HCT116 (cell line): ENCODE measurements around the gene MSI2. TPM values are rescaled to one million over a fixed set of nuclear protein-coding genes. Genes with fewer than 3 reads are reported as not detected.

Experiments
- ATAC-seq: fragments of 200-7000 bp; cut with Tn5 transposase; 2 replicates; pipeline ENCODE4 v1.9.1; 2020; ENCODE audit warnings: mild to moderate bottlenecking, moderate library complexity
- BruUV-seq: library from RNA; stranded (reverse); fragments of 400-500 nt; replicated peaks from 2 replicates; lab custom pipeline; 2021; lab: Mats Ljungman, UMichigan
- CTCF ChIA-PET: fragments of 300-600 bp; sonication (Branson Sonifier 250); formaldehyde crosslinking; loops from one replicate; lab custom pipeline; 2021; ENCODE audit warnings: antibody characterized with exemption; lab: Charles Lee
- POLR2A ChIA-PET: fragments of 300-600, 350-600 bp; sonication (Branson Sonifier 250); formaldehyde crosslinking; loops from one replicate; lab custom pipeline; 2021; ENCODE audit warnings: antibody characterized with exemption; lab: Charles Lee
- RAD21 ChIA-PET, 2 experiments: fragments of 300-600 bp; sonication (Branson Sonifier 250); formaldehyde crosslinking; loops; one replicate each; lab custom pipeline; 2023; ENCODE audit warnings: low total read pairs in 2 of 2; ENCODE audit not compliant: uncharacterized antibody in 2 of 2, unreplicated experiment in 2 of 2, low non-redundant PET in 1 of 2; lab: Charles Lee
- DNase-seq: peaks from one replicate; pipeline ENCODE4 v3.0.0-alpha.2; 2010; ENCODE audit warnings: low read depth, low spot score
- H2AFZ ChIP-seq: fragments of 200-600 bp; shearing (Covaris generic), sonication (generic); 2 replicates; pipeline ENCODE4 v1.6.1; 2017; ENCODE audit warnings: low read depth, mixed run types, mixed read lengths, antibody characterized with exemption, low read length; ENCODE audit not compliant: poor library complexity, severe bottlenecking
- H3K27ac ChIP-seq: 2 replicates; pipeline ENCODE4 v1.5.1; 2012; ENCODE audit warnings: low read depth, low read length
- H3K27me3 ChIP-seq: fragments of 200-600 bp; sonication (generic); 2 replicates; pipeline ENCODE4 v1.6.1; 2016; ENCODE audit warnings: mixed run types, low read length, mixed read lengths; ENCODE audit not compliant: insufficient read depth
- H3K36me3 ChIP-seq, 2 experiments: fragments of 200-500 bp in 1 of 2; fragments of 200-600 bp in 1 of 2; sonication (Bioruptor generic) in 1 of 2; sonication (generic) in 1 of 2; 2 replicates each; pipeline versions ENCODE4 v1.5.1 to v1.6.1; 2014 to 2016; ENCODE audit warnings: low read length in 2 of 2, inconsistent platforms in 1 of 2, mixed read lengths in 1 of 2, mixed run types in 1 of 2; ENCODE audit not compliant: insufficient read depth in 2 of 2, control insufficient read depth in 1 of 2
- H3K4me1 ChIP-seq, 2 experiments: fragments of 200-600 bp in 1 of 2; sonication (generic) in 1 of 2; 2 replicates each; pipeline versions ENCODE4 v1.5.1 to v1.6.1; 2012 to 2017; ENCODE audit warnings: low read length in 2 of 2, inconsistent platforms in 1 of 2, mild to moderate bottlenecking in 1 of 2, mixed read lengths in 1 of 2, mixed run types in 1 of 2, moderate library complexity in 1 of 2; ENCODE audit not compliant: insufficient read depth in 2 of 2, control insufficient read depth in 1 of 2
- H3K4me2 ChIP-seq: fragments of 200-600 bp; sonication (generic); 2 replicates; pipeline ENCODE4 v1.6.1; 2017; ENCODE audit warnings: mixed run types, low read length, mixed read lengths
- H3K4me3 ChIP-seq, 2 experiments: fragments of 200-600 bp in 1 of 2; sonication (generic) in 1 of 2; replicated peaks in 1 of 2; 2 replicates each; pipeline ENCODE4 v1.5.1; 2011 to 2016; ENCODE audit warnings: low read length in 2 of 2, control low read depth in 1 of 2, low read depth in 1 of 2, mild to moderate bottlenecking in 1 of 2, mixed read lengths in 1 of 2, mixed run types in 1 of 2
- H3K79me2 ChIP-seq: fragments of 200-600 bp; sonication (generic); 2 replicates; pipeline ENCODE4 v1.6.1; 2017; ENCODE audit warnings: mild to moderate bottlenecking, mixed run types, low read length, moderate library complexity, mixed read lengths; ENCODE audit not compliant: insufficient read depth
- H3K9ac ChIP-seq: fragments of 200-600 bp; sonication (generic); 2 replicates; pipeline ENCODE4 v1.6.1; 2016; ENCODE audit warnings: low read length, mixed read lengths
- H3K9me2 ChIP-seq: fragments of 200-600 bp; sonication (generic), shearing (Covaris generic); 2 replicates; pipeline ENCODE4 v1.6.1; 2017; ENCODE audit warnings: mixed run types, mild to moderate bottlenecking, moderate library complexity; ENCODE audit not compliant: insufficient read depth
- H3K9me3 ChIP-seq, 2 experiments: fragments of 200-500 bp in 1 of 2; fragments of 200-600 bp in 1 of 2; sonication (Bioruptor generic) in 1 of 2; sonication (generic) in 1 of 2; 2 replicates each; pipeline ENCODE4 v1.6.1; 2014 to 2017; ENCODE audit warnings: low read length in 2 of 2, mixed read lengths in 2 of 2, inconsistent platforms in 1 of 2, low read depth in 1 of 2, mild to moderate bottlenecking in 1 of 2, mixed run types in 1 of 2, moderate library complexity in 1 of 2; ENCODE audit not compliant: control insufficient read depth in 1 of 2, insufficient read depth in 1 of 2
- H4K20me1 ChIP-seq: fragments of 200-600 bp; sonication (generic), shearing (Covaris generic); 2 replicates; pipeline ENCODE4 v1.6.1; 2017; ENCODE audit warnings: mixed run types, mild to moderate bottlenecking, moderate library complexity; ENCODE audit not compliant: insufficient read depth
- ATF3 ChIP-seq: IDR thresholded peaks from 2 replicates; pipeline ENCODE4 v1.6.1; 2012
- CEBPB ChIP-seq: IDR thresholded peaks from 2 replicates; pipeline ENCODE4 v1.6.1; 2012; ENCODE audit warnings: low read depth
- ELF1 ChIP-seq: IDR thresholded peaks from 2 replicates; pipeline ENCODE4 v1.6.1; 2012; ENCODE audit warnings: low read depth, borderline replicate concordance
- EZH2phosphoT487 ChIP-seq: fragments of 200-600 bp; IDR thresholded peaks from 2 replicates; pipeline ENCODE4 v1.6.1; 2018; ENCODE audit warnings: antibody characterized with exemption, borderline replicate concordance
- JUND ChIP-seq: IDR thresholded peaks from 2 replicates; pipeline ENCODE4 v1.6.1; 2012
- POLR2AphosphoS5 ChIP-seq: IDR thresholded peaks from 2 replicates; pipeline ENCODE4 v1.6.1; 2011; ENCODE audit warnings: mild to moderate bottlenecking, low read depth, low read length, moderate library complexity
- RAD21 ChIP-seq: IDR thresholded peaks from 2 replicates; pipeline ENCODE4 v1.6.1; 2012; ENCODE audit warnings: low read depth, mild to moderate bottlenecking
- REST ChIP-seq: IDR thresholded peaks from 2 replicates; pipeline ENCODE4 v1.6.1; 2012; ENCODE audit warnings: low read depth
- SP1 ChIP-seq: IDR thresholded peaks from 2 replicates; pipeline ENCODE4 v1.6.1; 2012; ENCODE audit warnings: low read depth
- SRF ChIP-seq: IDR thresholded peaks from 2 replicates; pipeline ENCODE4 v1.6.1; 2012; ENCODE audit warnings: low read depth
- TCF7L2 ChIP-seq: IDR thresholded peaks from 2 replicates; pipeline ENCODE4 v1.7.0; 2011; ENCODE audit warnings: borderline replicate concordance, inconsistent platforms; ENCODE audit not compliant: insufficient read depth, insufficient read length; ENCODE audit errors: extremely low read depth
- ZFX ChIP-seq: fragments of 450-650 bp; IDR thresholded peaks from 2 replicates; pipeline ENCODE4 v1.6.1; 2017
- intact Hi-C: fragments of 100-400 bp; cut with micrococcal nuclease; formaldehyde crosslinking; loops from 2 replicates; pipeline ENCODE4 v1.10.0; 2022
- total RNA-seq: library from RNA; stranded (reverse); gene quantifications from one replicate; pipeline ENCODE4 v1.2.1, GENCODE V29; 2021; ENCODE audit not compliant: unreplicated experiment
- TF ChIP-seq, protein P1 (sequence below): IDR thresholded peaks from 2 replicates; pipeline ENCODE4 v1.6.1; 2012

The MSI2 gene
- total RNA-seq, 1 experiment from 2014 or later = 137 TPM

GRCh38 chr17:57559634-57560318, 303.5 kb downstream of the MSI2 start:
- Histone ChIP-seq H3K9ac (no peak overlapping the region), H2AFZ (no peak overlapping the region), H3K4me1 (peaks cover 4 to 11% of the 10 kb centered on the region in 2 experiments; a peak in 2 of 4 replicates), H3K36me3 (no peaks in the 10 kb centered on the region), H3K27ac (no peak overlapping the region), H3K9me3 (no peaks in the 10 kb centered on the region), H3K79me2 (no peaks in the 10 kb centered on the region), H4K20me1 (no peaks in the 10 kb centered on the region), H3K4me3 (no peak overlapping the region), H3K9me2 (no peaks in the 10 kb centered on the region), H3K27me3 (no peaks in the 10 kb centered on the region), H3K4me2 (no peak overlapping the region)
- RAD21 ChIA-PET = no interaction called here
- ATAC-seq (no peak), DNase-seq (no peak)
- intact Hi-C loops = no loop called here
- TF ChIP-seq TCF7L2 (no peak), POLR2AphosphoS5 (no peak), CEBPB (no peak), EZH2phosphoT487 (no peak), SP1 (no peak), REST (no peak), RAD21 (no peak), JUND (no peak), SRF (no peak), ZFX (no peak), ATF3 (no peak), ELF1 (no peak)
- TF ChIP-seq, protein P1, sequence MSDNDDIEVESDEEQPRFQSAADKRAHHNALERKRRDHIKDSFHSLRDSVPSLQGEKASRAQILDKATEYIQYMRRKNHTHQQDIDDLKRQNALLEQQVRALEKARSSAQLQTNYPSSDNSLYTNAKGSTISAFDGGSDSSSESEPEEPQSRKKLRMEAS = no peak
- CTCF ChIA-PET = no interaction called here
- BruUV-seq = no TSS peak
- POLR2A ChIA-PET = no interaction called here
